GM12874 (cell line): Measurements from ENCODE around the gene OSBP2.

Source experiments
- CTCF ChIP-seq: IDR thresholded peaks from 2 replicates; pipeline ENCODE4 v1.5.1; 2011; ENCODE audit warnings: low read depth, mild to moderate bottlenecking, control low read depth, low read length, moderate library complexity; ENCODE audit not compliant: insufficient read depth

OSBP2 gene

GRCh38 chr22:30860176-30861105, 165.8 kb downstream of the OSBP2 start:
- no peak for TF ChIP-seq CTCF

- TF ChIP-seq CTCF: no peak
Observed at GRCh38 chr22:30861131-30861530, 166.5 kb downstream of the OSBP2 start.

- TF ChIP-seq CTCF: no peak
Observed at GRCh38 chr22:30861688-30862552, 167.2 kb downstream of the OSBP2 start.

- no peak for TF ChIP-seq CTCF
Observed at GRCh38 chr22:30863081-30863833, 168.6 kb downstream of the OSBP2 start.

- no peak for TF ChIP-seq CTCF
Observed at GRCh38 chr22:30864441-30865420, 170.1 kb downstream of the OSBP2 start.

- no peak for TF ChIP-seq CTCF
Observed at GRCh38 chr22:30865656-30866055, 171.0 kb downstream of the OSBP2 start.
